ENCODE data around the gene SGCD.
"Not testable (repeated sequence)": the region's sequence is repeated elsewhere in the genome, so short reads cannot be mapped to it uniquely, and the experiment has no call there.

DNA sequence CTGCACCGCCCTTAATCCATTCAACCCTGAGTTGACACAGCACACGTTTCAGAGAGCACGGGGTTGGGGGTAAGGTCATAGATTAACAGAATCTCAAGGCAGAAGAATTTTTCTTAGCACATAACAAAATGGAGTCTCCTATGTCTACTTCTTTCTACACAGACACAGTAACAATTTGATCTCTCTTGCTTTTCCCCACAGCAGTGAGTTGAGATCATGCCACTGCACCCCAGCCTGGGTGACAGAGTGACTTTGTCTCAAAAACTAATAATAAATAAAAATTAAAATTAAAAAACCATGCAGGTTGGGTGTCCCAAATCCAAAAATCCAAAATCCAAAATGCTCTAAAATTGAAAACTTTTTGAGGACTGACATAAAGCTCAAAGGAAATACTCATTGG lies 339.7 kb downstream of the SGCD start:
- TF ChIP-seq CTCF (optimal IDR thresholded peaks at IDR 0.05 in 1 of 3, IDR thresholded peaks at IDR 0.05 in 1 of 3, conservative IDR thresholded peaks at IDR 0.05 in 1 of 3; ENCODE audit: extremely low read depth in 1 of 3, insufficient read depth in 2 of 3, low read length in 3 of 3); EZH2 (IDR thresholded peaks at IDR 0.05; ENCODE audit: low read length): not testable (repeated sequence)
